Measurements from ENCODE around the gene PCSK2.

The PCSK2 gene

DNA sequence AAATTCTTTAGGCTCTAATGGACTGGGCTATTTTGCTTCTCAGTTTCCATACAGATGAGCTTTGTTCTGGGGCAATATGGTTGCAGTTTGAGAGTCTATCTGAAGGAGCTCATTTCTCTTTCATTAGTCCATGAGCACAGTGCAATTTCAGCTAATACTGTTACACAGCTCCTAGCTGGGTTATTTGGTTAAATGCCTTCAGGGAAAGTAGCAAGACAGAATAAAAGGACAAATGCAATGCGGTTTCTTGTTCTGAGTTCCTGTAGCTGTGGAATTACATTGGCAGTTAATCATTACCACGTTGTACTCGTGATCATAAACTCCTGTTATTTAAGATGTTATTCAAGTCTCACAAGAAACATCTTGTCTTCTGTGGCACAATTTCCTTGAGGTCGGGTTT lies 176.6 kb downstream of the PCSK2 start:
- H3F3A ChIP-seq (ENCODE audit: control insufficient read depth, insufficient read depth) = no peaks in the 10 kb centered on the region
- no peaks in the 10 kb centered on the region for H3K9me2 ChIP-seq (replicated peaks; ENCODE audit: control insufficient read depth, low read length)
- no peaks in the 10 kb centered on the region for H4K20me1 ChIP-seq (ENCODE audit: control insufficient read depth, insufficient read depth, low read depth, low read length)
- no peak overlapping the region for H3K4me2 ChIP-seq (ENCODE audit: low read length)
- H3K27me3 ChIP-seq (ENCODE audit: control insufficient read depth, low read length) = peaks cover 7% of the 10 kb centered on the region; the same call in 1 of the 2 replicates
- H3K27ac ChIP-seq (ENCODE audit: low read depth, low read length) = no peak overlapping the region
- H3K79me2 ChIP-seq (ENCODE audit: control insufficient read depth, low read length) = no peaks in the 10 kb centered on the region
- H3K9me3 ChIP-seq (ENCODE audit: control insufficient read depth, insufficient read depth, low read length) = no peaks in the 10 kb centered on the region
- TF ChIP-seq, protein P1, sequence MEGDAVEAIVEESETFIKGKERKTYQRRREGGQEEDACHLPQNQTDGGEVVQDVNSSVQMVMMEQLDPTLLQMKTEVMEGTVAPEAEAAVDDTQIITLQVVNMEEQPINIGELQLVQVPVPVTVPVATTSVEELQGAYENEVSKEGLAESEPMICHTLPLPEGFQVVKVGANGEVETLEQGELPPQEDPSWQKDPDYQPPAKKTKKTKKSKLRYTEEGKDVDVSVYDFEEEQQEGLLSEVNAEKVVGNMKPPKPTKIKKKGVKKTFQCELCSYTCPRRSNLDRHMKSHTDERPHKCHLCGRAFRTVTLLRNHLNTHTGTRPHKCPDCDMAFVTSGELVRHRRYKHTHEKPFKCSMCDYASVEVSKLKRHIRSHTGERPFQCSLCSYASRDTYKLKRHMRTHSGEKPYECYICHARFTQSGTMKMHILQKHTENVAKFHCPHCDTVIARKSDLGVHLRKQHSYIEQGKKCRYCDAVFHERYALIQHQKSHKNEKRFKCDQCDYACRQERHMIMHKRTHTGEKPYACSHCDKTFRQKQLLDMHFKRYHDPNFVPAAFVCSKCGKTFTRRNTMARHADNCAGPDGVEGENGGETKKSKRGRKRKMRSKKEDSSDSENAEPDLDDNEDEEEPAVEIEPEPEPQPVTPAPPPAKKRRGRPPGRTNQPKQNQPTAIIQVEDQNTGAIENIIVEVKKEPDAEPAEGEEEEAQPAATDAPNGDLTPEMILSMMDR (IDR thresholded peaks at IDR 0.05; ENCODE audit: low read depth, low read length, poor library complexity, severe bottlenecking) = no peak
- TF ChIP-seq EZH2phosphoT487 (IDR thresholded peaks at IDR 0.05; ENCODE audit: borderline replicate concordance, low read length) = no peak
- no peak overlapping the region for H3K4me3 ChIP-seq (ENCODE audit: low read length)
- H3K4me1 ChIP-seq (ENCODE audit: control insufficient read depth, low read length) = no peaks in the 10 kb centered on the region
- H3K36me3 ChIP-seq (ENCODE audit: control insufficient read depth, low read length) = no peaks in the 10 kb centered on the region

DNA sequence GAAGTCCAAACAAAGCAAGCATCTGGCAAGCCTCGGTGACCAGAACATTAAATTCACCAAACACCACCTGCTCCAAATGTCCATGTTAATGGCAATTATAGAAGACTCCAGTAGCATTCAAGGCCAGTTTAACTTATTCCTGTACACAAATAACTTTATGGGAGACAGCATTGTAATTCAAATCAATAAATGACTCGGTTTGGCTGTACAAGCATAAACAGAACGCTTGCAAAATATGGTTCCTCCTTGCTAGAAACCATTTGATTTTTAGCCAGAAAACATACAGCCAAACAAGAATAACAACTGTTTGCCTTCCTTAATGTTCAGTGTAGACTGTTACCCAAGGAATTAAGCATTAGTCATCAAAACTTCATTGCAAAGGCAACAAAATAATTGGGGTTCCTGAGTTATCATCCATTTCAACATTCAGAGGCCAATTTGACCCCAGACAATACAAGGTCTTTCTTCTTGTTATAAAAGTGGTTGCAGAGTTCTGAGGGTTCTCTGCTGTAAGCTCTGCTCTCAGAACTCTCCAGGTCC lies 179.3 kb downstream of the PCSK2 start:
- Histone ChIP-seq H3K79me2 (ENCODE audit: control insufficient read depth, low read length) (no peaks in the 10 kb centered on the region), H3K27ac (ENCODE audit: low read depth, low read length) (no peak overlapping the region), H3K4me2 (ENCODE audit: low read length) (no peak overlapping the region), H3K4me1 (ENCODE audit: control insufficient read depth, low read length) (no peaks in the 10 kb centered on the region), H3K9me2 (replicated peaks; ENCODE audit: control insufficient read depth, low read length) (no peaks in the 10 kb centered on the region), H3F3A (ENCODE audit: control insufficient read depth, insufficient read depth) (no peaks in the 10 kb centered on the region), H3K4me3 (ENCODE audit: low read length) (no peak overlapping the region), H4K20me1 (ENCODE audit: control insufficient read depth, insufficient read depth, low read depth, low read length) (no peaks in the 10 kb centered on the region), H3K27me3 (ENCODE audit: control insufficient read depth, low read length) (peaks cover 12% of the 10 kb centered on the region), H3K9me3 (ENCODE audit: control insufficient read depth, insufficient read depth, low read length) (no peaks in the 10 kb centered on the region), H3K36me3 (ENCODE audit: control insufficient read depth, low read length) (no peaks in the 10 kb centered on the region)
- TF ChIP-seq, protein P1 (IDR thresholded peaks at IDR 0.05; ENCODE audit: low read depth, low read length, poor library complexity, severe bottlenecking) = no peak
- no peak for TF ChIP-seq EZH2phosphoT487 (IDR thresholded peaks at IDR 0.05; ENCODE audit: borderline replicate concordance, low read length)

DNA sequence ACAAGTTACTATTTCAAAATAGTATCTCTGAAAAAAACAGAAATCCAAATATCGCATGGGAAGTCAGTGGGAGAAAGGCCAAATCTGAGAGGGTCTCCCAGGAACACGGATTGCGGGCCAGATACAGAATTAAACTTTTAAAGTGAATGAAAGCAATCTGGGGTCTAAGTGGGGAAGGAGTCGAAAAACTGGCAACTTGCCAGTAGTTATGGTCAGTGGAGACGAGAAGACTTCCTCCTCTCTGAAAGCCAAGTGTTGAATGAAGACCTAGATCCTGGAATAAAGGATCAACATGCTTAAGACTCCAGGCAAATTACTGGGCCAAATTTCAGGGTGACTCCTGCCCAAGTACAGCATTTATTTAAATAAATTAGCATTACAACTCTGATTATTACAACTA lies 180.7 kb downstream of the PCSK2 start:
- Histone ChIP-seq H3K79me2 (ENCODE audit: control insufficient read depth, low read length) (no peaks in the 10 kb centered on the region), H3K4me1 (ENCODE audit: control insufficient read depth, low read length) (no peaks in the 10 kb centered on the region), H3K9me3 (ENCODE audit: control insufficient read depth, insufficient read depth, low read length) (no peaks in the 10 kb centered on the region), H3K27me3 (ENCODE audit: control insufficient read depth, low read length) (peaks cover 12% of the 10 kb centered on the region), H3K27ac (ENCODE audit: low read depth, low read length) (no peak overlapping the region), H4K20me1 (ENCODE audit: control insufficient read depth, insufficient read depth, low read depth, low read length) (no peaks in the 10 kb centered on the region), H3F3A (ENCODE audit: control insufficient read depth, insufficient read depth) (no peaks in the 10 kb centered on the region), H3K4me2 (ENCODE audit: low read length) (no peak overlapping the region), H3K9me2 (replicated peaks; ENCODE audit: control insufficient read depth, low read length) (no peaks in the 10 kb centered on the region), H3K4me3 (ENCODE audit: low read length) (no peak overlapping the region), H3K36me3 (ENCODE audit: control insufficient read depth, low read length) (no peaks in the 10 kb centered on the region)
- TF ChIP-seq, protein P1 (IDR thresholded peaks at IDR 0.05; ENCODE audit: low read depth, low read length, poor library complexity, severe bottlenecking) = no peak
- no peak for TF ChIP-seq EZH2phosphoT487 (IDR thresholded peaks at IDR 0.05; ENCODE audit: borderline replicate concordance, low read length)
